ENCODE results near the gene NDUFV1.
"Not testable (repeated sequence)": the region's sequence is repeated elsewhere in the genome, so short reads cannot be mapped to it uniquely, and the experiment has no call there.

The NDUFV1 gene

DNA sequence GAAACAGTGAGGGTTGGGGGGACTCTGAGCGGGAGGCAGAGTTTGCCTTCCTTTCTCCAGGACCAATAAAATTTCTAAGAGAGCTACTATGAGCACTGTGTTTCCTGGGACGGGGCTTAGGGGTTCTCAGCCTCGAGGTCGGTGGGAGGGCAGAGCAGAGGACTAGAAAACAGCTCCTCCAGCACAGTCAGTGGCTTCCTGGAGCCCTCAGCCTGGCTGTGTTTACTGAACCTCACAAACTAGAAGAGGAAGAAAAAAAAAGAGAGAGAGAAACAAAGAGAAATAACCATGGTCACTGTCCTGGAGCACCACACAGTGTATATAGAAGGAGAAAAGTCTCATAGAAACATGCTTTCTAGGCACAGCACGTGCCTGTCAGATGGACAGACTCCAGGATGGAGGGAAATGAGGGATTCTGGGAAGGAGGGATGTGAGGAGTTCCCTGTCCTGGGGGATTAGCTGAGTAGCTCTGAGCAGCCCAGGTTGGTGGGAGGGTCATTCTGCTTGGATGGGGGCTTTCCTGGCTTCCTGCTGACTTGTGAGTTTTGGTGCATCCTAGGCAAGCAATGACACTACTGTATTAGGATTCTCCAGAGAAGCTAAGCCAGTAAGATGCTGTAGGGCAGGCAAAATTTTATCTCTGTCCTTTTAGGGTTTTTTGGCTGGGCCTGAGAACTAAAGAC, 20.0 kb upstream of the NDUFV1 start:
- TF ChIP-seq, protein P1, sequence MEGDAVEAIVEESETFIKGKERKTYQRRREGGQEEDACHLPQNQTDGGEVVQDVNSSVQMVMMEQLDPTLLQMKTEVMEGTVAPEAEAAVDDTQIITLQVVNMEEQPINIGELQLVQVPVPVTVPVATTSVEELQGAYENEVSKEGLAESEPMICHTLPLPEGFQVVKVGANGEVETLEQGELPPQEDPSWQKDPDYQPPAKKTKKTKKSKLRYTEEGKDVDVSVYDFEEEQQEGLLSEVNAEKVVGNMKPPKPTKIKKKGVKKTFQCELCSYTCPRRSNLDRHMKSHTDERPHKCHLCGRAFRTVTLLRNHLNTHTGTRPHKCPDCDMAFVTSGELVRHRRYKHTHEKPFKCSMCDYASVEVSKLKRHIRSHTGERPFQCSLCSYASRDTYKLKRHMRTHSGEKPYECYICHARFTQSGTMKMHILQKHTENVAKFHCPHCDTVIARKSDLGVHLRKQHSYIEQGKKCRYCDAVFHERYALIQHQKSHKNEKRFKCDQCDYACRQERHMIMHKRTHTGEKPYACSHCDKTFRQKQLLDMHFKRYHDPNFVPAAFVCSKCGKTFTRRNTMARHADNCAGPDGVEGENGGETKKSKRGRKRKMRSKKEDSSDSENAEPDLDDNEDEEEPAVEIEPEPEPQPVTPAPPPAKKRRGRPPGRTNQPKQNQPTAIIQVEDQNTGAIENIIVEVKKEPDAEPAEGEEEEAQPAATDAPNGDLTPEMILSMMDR (IDR thresholded peaks at IDR 0.05; ENCODE audit: insufficient read depth, low read depth, low read length, missing control alignments), result no peak
- no peak for DNase-seq (ENCODE audit: low read depth)
- no peak overlapping the region for H3K4me3 ChIP-seq (ENCODE audit: low read depth, low read length)

DNA sequence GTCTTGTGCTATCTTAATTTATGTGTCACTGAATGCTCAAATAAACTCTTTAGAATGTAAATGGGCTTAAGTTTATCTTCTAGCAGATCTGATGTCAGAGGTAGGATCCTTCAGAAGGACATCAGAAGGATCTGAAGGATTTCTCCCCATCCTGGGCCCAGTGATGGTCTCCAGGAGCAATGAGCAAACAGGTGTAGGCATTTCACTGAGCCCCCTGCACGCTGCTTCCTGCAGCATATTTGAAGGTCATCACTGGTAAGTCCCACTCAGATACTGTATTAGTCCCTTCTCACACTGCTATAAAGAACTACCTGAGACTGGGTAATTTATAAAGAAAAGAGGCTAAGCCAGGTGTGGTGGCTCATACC, 18.6 kb upstream of the NDUFV1 start:
- H3K4me3 ChIP-seq (ENCODE audit: low read depth, low read length), result no peak overlapping the region
- DNase-seq (ENCODE audit: low read depth), result no peak
- TF ChIP-seq, protein P1 (IDR thresholded peaks at IDR 0.05; ENCODE audit: insufficient read depth, low read depth, low read length, missing control alignments), result no peak

DNA sequence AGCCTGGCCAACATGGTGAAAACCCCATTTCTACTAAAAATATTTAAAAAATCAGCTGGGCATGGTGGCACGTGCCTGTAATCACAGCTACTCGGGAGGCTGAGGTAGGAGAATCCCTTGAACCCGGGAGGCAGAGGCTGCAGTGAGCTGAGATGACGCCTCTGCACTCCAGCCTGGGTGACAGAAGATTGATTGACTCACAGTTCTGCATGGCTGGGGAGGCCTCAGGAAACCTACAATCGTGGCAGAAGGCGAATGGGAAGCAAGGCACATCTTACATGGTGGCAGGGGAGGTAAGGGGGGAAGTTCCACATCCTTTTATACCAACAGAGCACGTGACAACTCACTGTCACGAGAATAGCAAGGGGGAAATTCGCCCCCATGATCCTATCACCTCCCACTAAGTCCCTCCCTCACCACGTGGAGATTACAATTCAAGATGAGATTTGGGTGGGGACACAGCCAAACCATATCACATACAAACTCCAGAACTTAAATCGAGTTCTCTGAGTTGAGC, 17.8 kb upstream of the NDUFV1 start:
- H3K4me3 ChIP-seq (ENCODE audit: low read depth, low read length), result not testable (repeated sequence)
- DNase-seq (ENCODE audit: low read depth), result peak; percentile 46

DNA sequence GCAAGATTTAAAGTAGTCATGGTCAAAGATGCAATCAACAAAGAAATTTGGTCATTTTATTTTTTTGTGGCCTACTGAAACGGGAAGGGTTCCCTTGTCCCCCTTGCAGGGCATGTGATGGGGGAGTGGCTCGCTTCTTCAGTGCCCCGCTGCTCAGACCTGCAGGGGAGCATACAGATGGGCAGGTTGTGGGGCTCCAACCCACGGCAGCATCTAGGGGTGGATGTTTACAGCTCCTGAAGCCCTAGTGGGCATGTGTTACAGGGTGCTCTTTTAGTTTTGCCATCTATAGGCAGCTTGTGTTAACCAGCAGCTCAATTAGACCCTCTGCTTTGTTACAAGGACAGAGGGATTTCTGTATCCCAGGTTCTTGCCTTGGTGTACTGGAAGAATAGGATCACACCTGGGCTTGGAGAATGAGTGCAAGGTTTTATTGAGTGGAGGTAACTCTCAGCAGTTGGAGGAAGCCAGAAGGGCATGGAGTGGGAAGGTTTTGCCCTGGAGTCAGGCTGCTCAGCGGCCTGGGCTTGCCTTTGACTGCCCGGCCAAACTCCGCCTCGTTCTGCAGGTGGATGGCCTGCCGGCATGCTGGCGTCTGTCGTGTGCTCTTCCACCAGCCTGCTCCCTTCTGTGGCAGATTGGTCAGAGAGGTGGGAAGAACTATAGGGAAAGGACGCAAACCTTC, 13.7 kb upstream of the NDUFV1 start:
- no peak for DNase-seq (ENCODE audit: low read depth)
- no peak overlapping the region for H3K4me3 ChIP-seq (ENCODE audit: low read depth, low read length)
- TF ChIP-seq, protein P1 (IDR thresholded peaks at IDR 0.05; ENCODE audit: insufficient read depth, low read depth, low read length, missing control alignments), result no peak

DNA sequence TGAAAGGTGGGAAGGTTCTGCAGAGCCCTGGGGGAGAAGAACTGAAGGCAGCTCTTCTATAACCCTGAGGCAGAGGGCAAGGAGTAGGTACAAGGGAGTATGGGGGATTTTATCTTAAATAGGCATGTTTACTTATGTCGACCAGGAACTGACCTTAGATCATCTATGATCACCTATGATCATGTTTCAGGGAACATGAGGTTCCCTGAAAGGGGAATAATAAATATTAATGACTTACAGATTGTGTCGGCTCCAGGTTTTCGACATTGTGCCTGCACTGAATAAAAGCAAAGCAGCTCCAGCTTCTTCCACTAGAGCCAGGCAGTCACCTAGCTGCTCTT, 13.2 kb upstream of the NDUFV1 start:
- TF ChIP-seq, protein P1 (IDR thresholded peaks at IDR 0.05; ENCODE audit: insufficient read depth, low read depth, low read length, missing control alignments), result no peak
- H3K4me3 ChIP-seq (ENCODE audit: low read depth, low read length), result no peak overlapping the region
- no peak for DNase-seq (ENCODE audit: low read depth)

DNA sequence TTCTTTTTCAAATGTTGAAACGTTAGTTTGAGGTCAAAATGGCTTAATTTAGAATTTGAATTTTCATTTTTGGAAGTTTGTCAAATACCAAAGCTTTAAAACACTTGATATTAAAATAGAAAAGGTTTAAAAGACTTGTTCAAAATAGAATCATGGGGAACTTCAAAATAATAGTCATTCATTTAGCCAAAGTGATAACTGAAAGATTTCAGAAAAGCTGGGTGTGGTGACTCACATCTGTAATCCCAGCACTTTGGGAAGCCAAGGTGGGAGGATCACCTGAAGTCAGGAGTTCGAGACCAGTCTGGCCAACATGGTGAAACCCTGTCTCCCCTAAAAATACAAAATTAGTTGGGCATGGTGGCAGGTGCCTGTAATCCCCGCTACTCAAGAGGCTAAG, 12.3 kb upstream of the NDUFV1 start:
- no peak for DNase-seq (ENCODE audit: low read depth)
- TF ChIP-seq, protein P1 (IDR thresholded peaks at IDR 0.05; ENCODE audit: insufficient read depth, low read depth, low read length, missing control alignments), result no peak
- H3K4me3 ChIP-seq (ENCODE audit: low read depth, low read length), result no peak overlapping the region

DNA sequence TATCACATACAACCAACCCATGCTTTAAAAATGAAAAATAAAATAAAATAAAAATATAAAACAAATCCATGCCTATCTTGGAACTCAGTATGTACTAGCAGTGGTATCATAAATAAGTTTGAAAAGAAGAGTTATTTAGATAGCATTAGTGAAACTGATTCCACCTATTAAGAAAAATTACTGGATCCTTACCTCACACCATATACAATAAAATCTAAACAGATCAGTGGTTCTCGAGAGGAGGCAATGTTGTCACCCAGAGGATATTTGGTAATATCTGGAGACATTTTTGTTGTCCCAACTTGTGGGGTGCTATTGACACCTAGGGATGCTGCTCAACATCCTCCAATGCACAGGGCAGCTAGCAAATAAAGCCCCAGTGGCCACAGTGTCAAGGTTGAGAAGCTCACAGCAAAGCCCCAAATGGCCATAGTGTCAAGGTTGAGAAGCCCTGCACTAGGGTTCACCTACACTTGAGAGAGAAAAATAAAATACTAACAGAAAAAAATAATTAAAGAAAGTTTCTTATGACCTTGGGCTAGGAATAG, 9.9 kb upstream of the NDUFV1 start:
- DNase-seq (ENCODE audit: low read depth), result no peak
- TF ChIP-seq, protein P1 (IDR thresholded peaks at IDR 0.05; ENCODE audit: insufficient read depth, low read depth, low read length, missing control alignments), result no peak
- no peak overlapping the region for H3K4me3 ChIP-seq (ENCODE audit: low read depth, low read length)

DNA sequence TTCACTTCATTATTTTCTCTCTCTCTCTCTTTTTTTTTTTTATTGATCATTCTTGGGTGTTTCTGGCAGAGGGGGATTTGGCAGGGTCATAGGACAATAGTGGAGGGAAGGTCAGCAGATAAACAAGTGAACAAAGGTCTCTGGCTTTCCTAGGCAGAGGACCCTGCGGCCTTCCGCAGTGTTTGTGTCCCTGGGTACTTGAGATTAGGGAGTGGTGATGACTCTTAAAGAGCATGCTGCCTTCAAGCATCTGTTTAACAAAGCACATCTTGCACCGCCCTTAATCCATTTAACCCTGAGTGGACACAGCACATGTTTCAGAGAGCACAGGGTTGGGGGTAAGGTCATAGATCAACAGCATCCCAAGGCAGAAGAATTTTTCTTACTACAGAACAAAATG, 9.3 kb upstream of the NDUFV1 start:
- H3K4me3 ChIP-seq (ENCODE audit: low read depth, low read length); DNase-seq (ENCODE audit: low read depth): not testable (repeated sequence)

DNA sequence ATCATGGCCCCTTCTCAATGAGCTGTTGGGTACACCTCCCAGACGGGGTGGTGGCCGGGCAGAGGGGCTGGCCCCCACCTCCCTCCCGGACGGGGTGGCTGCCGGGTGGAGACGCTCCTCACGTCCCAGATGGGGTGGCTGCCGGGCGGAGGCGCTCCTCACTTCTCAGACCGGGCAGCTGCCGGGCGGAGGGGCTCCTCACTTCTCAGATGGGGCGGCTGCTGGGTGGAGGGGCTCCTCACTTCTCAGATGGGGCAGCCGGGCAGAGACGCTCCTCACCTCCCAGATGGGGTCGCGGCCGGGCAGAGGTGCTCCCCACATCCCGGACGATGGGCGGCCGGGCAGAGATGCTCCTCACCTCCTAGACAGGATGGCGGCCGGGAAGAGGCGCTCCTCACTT, 8.8 kb upstream of the NDUFV1 start:
- DNase-seq (ENCODE audit: low read depth); H3K4me3 ChIP-seq (ENCODE audit: low read depth, low read length): not testable (repeated sequence)
